Spleen (tissue), 11 donors: ENCODE measurements around the gene FARSA. TPM values are rescaled to one million over a fixed set of nuclear protein-coding genes. Genes with fewer than 3 reads are reported as not detected.
A peak's percentile ranks its signal among the peaks of the same experiment; 100 is the strongest.

Experiments used
- DNase-seq: peaks from one replicate; pipeline ENCODE4 v3.0.0-alpha.2; 2020
- H3K27ac ChIP-seq, 8 donors: fragments of 200-600 bp; sonication (generic) in 7 of 8; 1 replicate in 4 of 8; 2 replicates in 4 of 8; pipeline versions ENCODE4 v1.5.0 to v1.8.0; 2016 to 2021; ENCODE audit warnings: inconsistent platforms in 4 of 8, mild to moderate bottlenecking in 4 of 8, moderate library complexity in 1 of 8
- H3K27me3 ChIP-seq, 7 donors: fragments of 200-600 bp; sonication (generic) in 6 of 7; replicated peaks in 1 of 7; 1 replicate in 4 of 7; 2 replicates in 3 of 7; pipeline versions ENCODE4 v1.5.0 to v1.8.0; 2016 to 2021; ENCODE audit warnings: inconsistent platforms in 3 of 7, mild to moderate bottlenecking in 1 of 7
- H3K36me3 ChIP-seq, 6 donors: fragments of 200-600 bp; sonication (generic) in 5 of 6; 1 replicate in 4 of 6; 2 replicates in 2 of 6; pipeline versions ENCODE4 v1.5.0 to v1.8.0; 2016 to 2021; ENCODE audit warnings: inconsistent platforms in 2 of 6
- H3K4me1 ChIP-seq, 6 donors: fragments of 200-600 bp; sonication (generic) in 5 of 6; 1 replicate in 3 of 6; 2 replicates in 3 of 6; pipeline versions ENCODE4 v1.5.0 to v1.8.0; 2016 to 2021; ENCODE audit warnings: inconsistent platforms in 3 of 6
- H3K4me3 ChIP-seq, 8 donors: fragments of 200-600 bp; sonication (generic) in 7 of 8; 1 replicate in 4 of 8; 2 replicates in 4 of 8; pipeline versions ENCODE4 v1.5.0 to v1.8.0; 2016 to 2021; ENCODE audit warnings: inconsistent platforms in 4 of 8, mild to moderate bottlenecking in 4 of 8, moderate library complexity in 2 of 8
- H3K9me3 ChIP-seq, 8 donors: fragments of 200-600 bp; sonication (generic) in 7 of 8; 1 replicate in 4 of 8; 2 replicates in 4 of 8; pipeline versions ENCODE4 v1.5.0 to v1.8.0; 2016 to 2021; ENCODE audit warnings: inconsistent platforms in 4 of 8
- POLR2A ChIP-seq, 3 donors: fragments of 450-650 bp; IDR thresholded peaks; one replicate each; pipeline ENCODE4 v1.5.1; 2017; ENCODE audit warnings: antibody characterized with exemption in 3 of 3, mild to moderate bottlenecking in 1 of 3
- POLR2AphosphoS5 ChIP-seq, 3 donors: sonication (generic); formaldehyde crosslinking; IDR thresholded peaks; one replicate each; pipeline ENCODE4 v1.5.1; 2017; ENCODE audit warnings: antibody characterized with exemption in 3 of 3
- WGBS, 5 donors: extraction: QIAGEN DNeasy Blood & Tissue Kit in 3 of 5; methylation state at CpG; one replicate each; pipeline versions ENCODE4 v1.1.5 to v1.1.7; 2013 to 2018; 5-methylcytosine and 5-hydroxymethylcytosine counted together
- intact Hi-C: fragments of 100-400 bp; cut with DNase I; formaldehyde crosslinking; loops from one replicate; pipeline ENCODE4 v1.15.0; 2023; ENCODE audit warnings: low total_unique reads
- polyA plus RNA-seq, 3 donors: library from polyadenylated mRNA; stranded (reverse); fragments of 200-250 nt; gene quantifications; one replicate each; pipeline ENCODE4 v1.2.1, GENCODE V29; 2013
- total RNA-seq, 7 donors: library from RNA; depleted of rRNA in 3 of 7; stranded (reverse); fragments of >200 nt in 3 of 7; fragmentation: NEBNext Ultra II Directional in 4 of 7; extraction: Animal tissue kit (Norgen Biotek cat#: 25700) in 4 of 7; gene quantifications; one replicate each; pipeline versions ENCODE4 v1.1.0 to v1.2.1, GENCODE V29; 2016 to 2021
- TF ChIP-seq, protein P1 (sequence below), 11 experiments: fragments of 200-600 bp in 7 of 11; fragments of 450-650 bp in 4 of 11; sonication (generic) in 4 of 11; IDR thresholded peaks in 8 of 11; conservative IDR thresholded peaks in 3 of 11; 1 replicate in 7 of 11; 2 replicates in 4 of 11; pipeline versions ENCODE4 v1.4.0 to v1.8.0; 2016 to 2021; ENCODE audit warnings: antibody characterized with exemption in 11 of 11, inconsistent platforms in 4 of 11, mild to moderate bottlenecking in 1 of 11
- donor health status: healthy with polysubstance abuse.
- donor health status: DM: no; HTN: no; CAD: no; lungs with moderate emphysema.
- donor health status: DM: no; HTN: no; CAD: no.
- donor health status: Bipolar disorder and iron deficiency.
- donor health status: healthy.
- donor health status: DM: no; HTN: no; CAD: no.
- donor health status: DM: yes; HTN: yes; CAD: no.

FARSA gene
- total and polyA plus RNA-seq, 10 donors: 25.1 to 55.4 (median 39.3) TPM

DNA sequence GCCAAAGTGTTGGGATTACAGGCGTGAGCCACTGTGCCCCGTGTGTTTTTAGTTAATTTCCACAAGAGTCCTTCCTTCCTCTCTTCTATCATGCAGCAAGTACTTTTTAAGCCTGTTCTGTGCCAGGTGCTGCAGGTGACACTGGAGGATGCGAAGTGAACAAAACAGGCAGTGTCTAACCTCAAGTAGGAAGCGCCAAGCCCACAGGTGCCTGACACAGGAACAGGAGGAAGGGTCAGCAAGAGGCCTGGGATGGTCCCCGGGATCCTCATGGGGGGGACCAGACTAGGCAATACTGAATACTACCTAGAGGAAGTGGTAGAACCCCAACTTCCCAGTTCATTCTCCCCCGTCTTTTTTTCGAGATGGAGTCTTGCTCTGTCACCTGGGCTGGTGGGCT, 3.1 kb upstream of the FARSA start:
- Histone ChIP-seq H3K27ac (peak overlapping the region in 3 of 8 donors; percentile 27 to 98 (median 29)), H3K4me3 (no peak overlapping the region), H3K27me3 (no peaks in the 10 kb centered on the region), H3K4me1 (peaks cover 40 to 77% (median 65%) of the 10 kb centered on the region in 6 donors), H3K36me3 (peaks cover 5 to 23% (median 19%) of the 10 kb centered on the region in 6 donors), H3K9me3 (no peaks in the 10 kb centered on the region)
- TF ChIP-seq POLR2A (IDR thresholded peaks at IDR 0.05): no peak
- TF ChIP-seq, protein P1, sequence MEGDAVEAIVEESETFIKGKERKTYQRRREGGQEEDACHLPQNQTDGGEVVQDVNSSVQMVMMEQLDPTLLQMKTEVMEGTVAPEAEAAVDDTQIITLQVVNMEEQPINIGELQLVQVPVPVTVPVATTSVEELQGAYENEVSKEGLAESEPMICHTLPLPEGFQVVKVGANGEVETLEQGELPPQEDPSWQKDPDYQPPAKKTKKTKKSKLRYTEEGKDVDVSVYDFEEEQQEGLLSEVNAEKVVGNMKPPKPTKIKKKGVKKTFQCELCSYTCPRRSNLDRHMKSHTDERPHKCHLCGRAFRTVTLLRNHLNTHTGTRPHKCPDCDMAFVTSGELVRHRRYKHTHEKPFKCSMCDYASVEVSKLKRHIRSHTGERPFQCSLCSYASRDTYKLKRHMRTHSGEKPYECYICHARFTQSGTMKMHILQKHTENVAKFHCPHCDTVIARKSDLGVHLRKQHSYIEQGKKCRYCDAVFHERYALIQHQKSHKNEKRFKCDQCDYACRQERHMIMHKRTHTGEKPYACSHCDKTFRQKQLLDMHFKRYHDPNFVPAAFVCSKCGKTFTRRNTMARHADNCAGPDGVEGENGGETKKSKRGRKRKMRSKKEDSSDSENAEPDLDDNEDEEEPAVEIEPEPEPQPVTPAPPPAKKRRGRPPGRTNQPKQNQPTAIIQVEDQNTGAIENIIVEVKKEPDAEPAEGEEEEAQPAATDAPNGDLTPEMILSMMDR (IDR thresholded peaks at IDR 0.05 in 8 of 11, conservative IDR thresholded peaks at IDR 0.05 in 3 of 11): no peak
- TF ChIP-seq POLR2AphosphoS5 (IDR thresholded peaks at IDR 0.05): no peak
- 34 to 52% (median 43%) methylated on average over 7 of the region's 7 CpGs for WGBS, 5 donors
- no peak for DNase-seq
- intact Hi-C loops: no loop called here

DNA sequence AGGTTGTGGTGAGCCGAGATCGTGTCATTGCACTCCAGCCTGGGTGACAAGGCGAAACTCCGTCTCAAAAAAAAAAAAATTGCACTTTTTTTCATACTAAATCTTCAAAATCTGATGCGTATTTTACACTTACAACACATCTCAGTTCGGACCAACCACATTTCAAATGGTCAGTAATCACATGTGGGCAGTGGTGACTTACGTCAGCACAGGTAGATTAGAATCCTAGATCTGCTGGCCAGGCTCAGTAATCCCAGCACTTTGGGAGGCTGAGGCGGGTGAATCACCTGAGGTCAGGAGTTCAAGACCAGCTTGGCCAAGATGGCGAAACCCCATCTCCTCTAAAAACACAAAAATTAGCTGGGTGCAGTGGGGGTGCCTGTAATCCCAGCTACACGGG, 1.6 kb upstream of the FARSA start:
- TF ChIP-seq POLR2AphosphoS5 (IDR thresholded peaks at IDR 0.05): no peak
- no peaks in the 10 kb centered on the region for H3K9me3 ChIP-seq

DNA sequence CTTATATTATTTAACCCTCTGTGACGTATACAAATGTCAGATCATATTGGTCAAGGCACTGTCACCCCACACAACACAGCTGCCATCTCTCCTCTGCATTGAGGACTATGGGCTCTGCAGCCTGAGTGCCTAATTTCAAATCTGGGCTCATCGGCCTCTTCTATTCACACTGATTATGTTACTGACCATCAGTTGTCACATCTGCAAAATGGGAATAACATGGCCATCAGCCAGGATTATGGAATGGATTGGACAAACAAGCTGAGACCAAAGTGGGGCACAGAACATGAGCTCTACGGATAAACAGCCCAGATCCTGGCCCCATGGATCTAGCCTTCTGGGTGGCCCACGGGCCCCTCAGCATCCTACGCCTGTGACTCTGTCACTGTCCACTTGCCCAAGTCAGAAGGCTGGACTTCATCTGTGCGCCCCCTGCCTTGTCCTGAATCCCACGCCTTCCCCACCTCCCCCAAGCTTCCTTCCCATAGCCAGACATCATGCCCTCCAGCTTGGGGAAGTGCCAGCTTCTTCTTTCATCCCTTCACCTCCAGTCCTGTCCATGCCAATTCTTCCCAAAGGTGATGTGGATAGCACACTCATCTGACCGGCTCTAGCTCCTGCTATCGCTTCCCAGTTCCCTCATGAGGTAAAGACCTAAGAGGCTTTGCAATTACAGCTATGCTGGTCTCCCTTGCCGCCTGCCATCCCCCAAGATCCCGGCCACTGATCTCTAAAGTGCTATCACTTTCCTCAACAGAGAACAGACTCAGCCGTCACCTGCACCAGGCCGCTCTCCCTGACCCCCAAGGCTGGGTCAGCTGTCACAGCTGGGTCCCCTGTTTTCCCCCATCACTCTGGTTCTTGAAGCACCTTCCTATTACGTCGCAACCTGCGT, 872 bp downstream of the FARSA start:
- peak overlapping the region; percentile 76 to 99 (median 96) for H3K4me3 ChIP-seq
- TF ChIP-seq POLR2AphosphoS5 (IDR thresholded peaks at IDR 0.05) (no peak), POLR2A (IDR thresholded peaks at IDR 0.05) (no peak)
- TF ChIP-seq, protein P1 (IDR thresholded peaks at IDR 0.05 in 8 of 11, conservative IDR thresholded peaks at IDR 0.05 in 3 of 11): no peak
- WGBS, 5 donors: 25 to 34% (median 30%) methylated on average over 15 to 16 of the region's 16 CpGs
- no peak for DNase-seq
- intact Hi-C loops: no loop called here
- no peaks in the 10 kb centered on the region for H3K27me3 ChIP-seq
- peaks cover 20 to 63% (median 39%) of the 10 kb centered on the region in 6 donors for H3K4me1 ChIP-seq
- H3K27ac ChIP-seq: peak overlapping the region; percentile 73 to 90 (median 86)
- H3K9me3 ChIP-seq: no peaks in the 10 kb centered on the region
- peaks cover 0 to 39% (median 31%) of the 10 kb centered on the region in 6 donors for H3K36me3 ChIP-seq

More for the DNA sequence above, 1.6 kb upstream of the FARSA start:
- Histone ChIP-seq H3K27ac (no peak overlapping the region), H3K36me3 (peaks cover 0 to 23% (median 12%) of the 10 kb centered on the region in 6 donors), H3K27me3 (no peaks in the 10 kb centered on the region), H3K4me1 (peaks cover 30 to 77% (median 55%) of the 10 kb centered on the region in 6 donors), H3K4me3 (no peak overlapping the region)
- intact Hi-C loops: no loop called here
- WGBS, 5 donors: 86 to 94% (median 89%) methylated on average over 10 of the region's 10 CpGs
- DNase-seq: no peak

DNA sequence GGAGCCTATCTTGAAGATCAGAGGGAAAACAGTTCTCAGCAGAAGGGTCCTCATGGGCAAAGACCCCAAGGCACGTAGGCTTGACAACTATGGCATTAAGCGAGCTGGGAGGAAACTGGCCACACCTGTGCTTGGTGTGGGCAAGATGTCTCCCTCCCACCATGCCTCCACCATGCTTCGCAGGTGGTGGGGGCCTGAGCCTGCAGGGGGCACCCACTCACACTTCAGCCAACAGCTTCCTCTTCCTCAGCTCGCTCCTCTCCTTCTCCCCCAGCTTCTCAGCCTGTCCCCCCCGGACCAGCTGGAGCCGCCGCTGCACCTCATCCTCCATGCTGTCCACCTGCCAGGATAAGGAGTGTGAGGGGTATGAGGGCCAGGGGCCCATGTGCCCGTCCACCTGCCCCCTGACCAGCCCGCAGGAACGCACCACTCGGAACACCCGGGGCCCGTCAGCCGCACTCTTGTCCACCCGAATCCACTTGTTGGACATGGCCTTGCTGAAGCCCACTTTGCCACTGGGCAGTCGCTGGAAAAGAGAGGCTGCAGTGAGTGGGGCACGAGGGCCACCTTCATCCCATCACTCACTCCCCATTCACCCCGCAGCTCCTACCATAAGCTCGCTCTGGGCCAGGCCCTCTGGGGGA, 3.4 kb downstream of the FARSA start:
- no peak for DNase-seq
- H3K9me3 ChIP-seq: no peaks in the 10 kb centered on the region
- intact Hi-C loops: no loop called here
- no peak overlapping the region for H3K4me3 ChIP-seq
- 84 to 89% (median 86%) methylated on average over 16 to 19 of the region's 19 CpGs for WGBS, 5 donors
- H3K4me1 ChIP-seq: peaks cover 12 to 47% (median 25%) of the 10 kb centered on the region in 6 donors
- H3K27me3 ChIP-seq: no peaks in the 10 kb centered on the region
- TF ChIP-seq POLR2A (IDR thresholded peaks at IDR 0.05) (no peak), POLR2AphosphoS5 (IDR thresholded peaks at IDR 0.05) (no peak)
- TF ChIP-seq, protein P1 (IDR thresholded peaks at IDR 0.05 in 8 of 11, conservative IDR thresholded peaks at IDR 0.05 in 3 of 11): no peak
- peaks cover 7 to 65% (median 56%) of the 10 kb centered on the region in 6 donors for H3K36me3 ChIP-seq
- no peak overlapping the region for H3K27ac ChIP-seq
